GM21526 (cell line): ENCODE results near the gene ZNF277.
"Not testable (repeated sequence)": the region's sequence is repeated elsewhere in the genome, so short reads cannot be mapped to it uniquely, and the experiment has no call there.

ENCODE experiments used
- ATAC-seq: cut with Tn5 transposase; IDR thresholded peaks from one replicate; pipeline ENCODE4 v1.9.1; 2021; ENCODE audit warnings: moderate library complexity; ENCODE audit not compliant: unreplicated experiment, low FRiP score

ZNF277 gene

GRCh38 chr7:112383671-112384417 lies 177.3 kb downstream of the ZNF277 start:
- no peak for ATAC-seq

- no peak for ATAC-seq
These were observed 179.0 kb downstream of the ZNF277 start for GRCh38 chr7:112385516-112385915.

- no peak for ATAC-seq
These were observed 180.1 kb downstream of the ZNF277 start for GRCh38 chr7:112386619-112387018.

GRCh38 chr7:112390167-112390566 lies 183.7 kb downstream of the ZNF277 start:
- ATAC-seq = no peak

- not testable (repeated sequence) for ATAC-seq
These were observed 184.8 kb downstream of the ZNF277 start for GRCh38 chr7:112391079-112391821.

- peak; percentile 62 for ATAC-seq
These were observed 185.4 kb downstream of the ZNF277 start for GRCh38 chr7:112391841-112392286.
